GM23248 (cell line): ENCODE measurements around the gene UBE2G1. TPM values are rescaled to one million over a fixed set of nuclear protein-coding genes. Genes with fewer than 3 reads are reported as not detected.
A peak's percentile ranks its signal among the peaks of the same experiment; 100 is the strongest.

Experiments
- DNase-seq: peaks from one replicate; pipeline ENCODE4 v3.0.0-alpha.2; 2015
- H2AFZ ChIP-seq: fragments of 200-600 bp; sonication (generic); 2 replicates; pipeline ENCODE4 v1.6.1; 2016; ENCODE audit warnings: antibody characterized with exemption
- H3F3A ChIP-seq: fragments of 200-600 bp; sonication (generic); 2 replicates; pipeline ENCODE4 v1.6.1; 2016; ENCODE audit warnings: mild to moderate bottlenecking, antibody characterized with exemption, mixed run types; ENCODE audit not compliant: insufficient read depth
- H3K27ac ChIP-seq: fragments of 200-600 bp; sonication (generic); 2 replicates; pipeline ENCODE4 v1.5.1; 2016; ENCODE audit warnings: mild to moderate bottlenecking
- H3K27me3 ChIP-seq: fragments of 200-600 bp; sonication (generic); replicated peaks from 2 replicates; pipeline ENCODE4 v1.6.1; 2016; ENCODE audit warnings: mild to moderate bottlenecking; ENCODE audit not compliant: insufficient read depth
- H3K36me3 ChIP-seq: fragments of 200-600 bp; sonication (generic); 2 replicates; pipeline ENCODE4 v1.6.1; 2016; ENCODE audit warnings: low read depth, mild to moderate bottlenecking
- H3K4me1 ChIP-seq: fragments of 200-600 bp; sonication (generic); 2 replicates; pipeline ENCODE4 v1.6.1; 2016; ENCODE audit warnings: mild to moderate bottlenecking; ENCODE audit not compliant: insufficient read depth
- H3K4me2 ChIP-seq: fragments of 200-600 bp; sonication (generic); one replicate; pipeline ENCODE4 v1.6.1; 2016; ENCODE audit warnings: mild to moderate bottlenecking; ENCODE audit not compliant: unreplicated experiment
- H3K4me3 ChIP-seq: fragments of 200-600 bp; sonication (generic); 2 replicates; pipeline ENCODE4 v1.5.1; 2016; ENCODE audit warnings: mild to moderate bottlenecking
- H3K79me2 ChIP-seq: fragments of 200-600 bp; sonication (generic); 2 replicates; pipeline ENCODE4 v1.6.1; 2016; ENCODE audit warnings: mild to moderate bottlenecking; ENCODE audit not compliant: insufficient read depth
- H3K9ac ChIP-seq: fragments of 200-600 bp; sonication (generic); 2 replicates; pipeline ENCODE4 v1.6.1; 2016; ENCODE audit warnings: mild to moderate bottlenecking
- H3K9me2 ChIP-seq: fragments of 200-600 bp; sonication (generic); 2 replicates; pipeline ENCODE4 v1.6.1; 2016; ENCODE audit warnings: mixed run types, mild to moderate bottlenecking, moderate library complexity; ENCODE audit not compliant: insufficient read depth
- H3K9me3 ChIP-seq: fragments of 200-600 bp; sonication (generic); one replicate; pipeline ENCODE4 v1.6.1; 2017; ENCODE audit warnings: low read depth
- H4K20me1 ChIP-seq: fragments of 200-600 bp; sonication (generic); 2 replicates; pipeline ENCODE4 v1.6.0; 2016; ENCODE audit not compliant: insufficient read depth
- EZH2 ChIP-seq: fragments of 200-600 bp; sonication (generic); IDR thresholded peaks from 2 replicates; pipeline ENCODE4 v1.6.1; 2018; ENCODE audit warnings: antibody characterized with exemption, mild to moderate bottlenecking; ENCODE audit not compliant: insufficient read depth, poor library complexity, severe bottlenecking
- EZH2phosphoT487 ChIP-seq: fragments of 200-600 bp; sonication (generic); IDR thresholded peaks from 2 replicates; pipeline ENCODE4 v1.6.1; 2018; ENCODE audit warnings: antibody characterized with exemption, moderate library complexity, mild to moderate bottlenecking, low read depth; ENCODE audit not compliant: insufficient read depth
- WGBS, 2 experiments: methylation state at CpG; one replicate each; pipeline ENCODE4 v1.1.6; 2015 to 2017; ENCODE audit warnings: low lambda C conversion rate in 2 of 2, low coverage in 1 of 2; ENCODE audit errors: missing lambda C conversion rate in 2 of 2; 5-methylcytosine and 5-hydroxymethylcytosine counted together
- in situ Hi-C: fragments of 300-500 bp; cut with MboI; formaldehyde crosslinking; loops from 2 replicates; pipeline ENCODE4 v1.15.0; 2020
- polyA plus RNA-seq: library from polyadenylated mRNA; unstranded; fragments of >200 nt; fragmentation: Nextera tagmentation; extraction: Ambion mirVana; gene quantifications from 2 replicates; pipeline ENCODE4 v1.2.1, GENCODE V29; 2016
- total RNA-seq: library from RNA; depleted of rRNA; stranded (reverse); fragments of >200 nt; shearing (Covaris generic); gene quantifications from 2 replicates; pipeline ENCODE4 v1.2.3, GENCODE V29; 2014

UBE2G1 gene
- total and polyA plus RNA-seq, 2 experiments from 2014 or later, result 37.8 to 49.4 TPM

DNA sequence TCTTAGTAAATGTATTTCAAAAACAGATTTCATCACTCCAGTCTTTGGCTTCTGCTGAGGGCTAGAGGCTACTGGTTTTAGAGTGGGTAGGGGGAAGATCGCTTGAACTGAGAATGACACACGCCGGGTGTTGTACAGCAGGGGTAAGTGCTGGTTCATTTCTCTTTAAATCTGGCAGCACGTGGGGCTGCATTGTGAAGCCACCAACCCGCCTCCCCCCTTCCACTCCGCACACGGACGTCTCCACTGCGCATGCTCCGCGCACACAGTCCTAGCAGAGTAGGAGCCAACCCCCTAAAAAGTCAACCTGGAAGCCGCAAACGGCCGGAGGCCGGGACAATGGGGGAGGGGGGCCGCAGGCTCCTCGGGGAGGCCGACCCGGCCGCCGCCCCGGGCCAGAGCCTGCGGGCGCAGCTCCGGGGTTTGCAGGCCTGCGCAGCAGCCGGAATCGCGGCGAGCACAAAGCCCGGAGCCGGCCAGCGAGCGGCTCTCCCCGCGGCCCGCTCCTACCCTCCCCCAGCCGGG lies 1.3 kb downstream of the UBE2G1 start:
- peaks cover 58% of the 10 kb centered on the region for H3K79me2 ChIP-seq
- peaks cover 4% of the 10 kb centered on the region; the same call in 1 of the 2 replicates for H3F3A ChIP-seq
- H3K36me3 ChIP-seq, result no peaks in the 10 kb centered on the region
- H3K4me1 ChIP-seq, result 0 out of 2 replicates have a peak, but pooled peaks cover 3% of the 10 kb centered on the region
- H3K4me3 ChIP-seq, result peak overlapping the region; percentile 82
- H3K9me3 ChIP-seq, result no peaks in the 10 kb centered on the region
- H3K27ac ChIP-seq, result peak overlapping the region; percentile 77
- H3K9me2 ChIP-seq, result no peaks in the 10 kb centered on the region
- 0 to 1% methylated on average over 22 to 37 of the region's 38 CpGs for WGBS, 2 experiments
- H3K27me3 ChIP-seq, result no peaks in the 10 kb centered on the region
- H3K4me2 ChIP-seq, result peak overlapping the region; percentile 99
- peak overlapping the region; percentile 87 for H3K9ac ChIP-seq
- no peak for TF ChIP-seq EZH2
- no peak for TF ChIP-seq EZH2phosphoT487
- H4K20me1 ChIP-seq, result peaks cover 4% of the 10 kb centered on the region; the same call in 1 of the 2 replicates
- peak overlapping the region; percentile 62 for H2AFZ ChIP-seq
- in situ Hi-C loops, result no loop called here
- DNase-seq, result peak; percentile 96

DNA sequence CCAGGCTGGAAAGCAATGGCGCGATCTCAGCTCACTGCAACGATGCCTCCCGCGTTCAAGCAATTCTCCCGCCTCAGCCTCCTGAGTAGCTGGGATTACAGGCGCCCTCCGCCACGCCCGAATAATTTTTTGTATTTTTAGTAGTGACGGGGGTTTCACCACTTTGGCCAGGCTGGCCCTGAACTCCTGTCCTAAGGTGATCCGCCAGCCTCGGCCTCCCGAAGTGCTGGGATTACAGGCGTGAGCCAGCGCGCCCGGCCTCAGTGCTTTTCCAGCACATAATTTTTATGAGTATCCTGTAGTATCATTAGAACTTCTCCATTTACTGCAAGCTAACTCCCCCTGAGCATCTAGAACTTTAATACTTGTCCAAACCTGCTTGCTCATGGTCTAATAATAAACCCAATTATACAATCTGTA lies 1.8 kb downstream of the UBE2G1 start:
- Histone ChIP-seq H3K9me3 (no peaks in the 10 kb centered on the region), H3K9ac (peak overlapping the region; percentile 87), H3K36me3 (no peaks in the 10 kb centered on the region), H3K4me2 (peak overlapping the region; percentile 99), H3K4me1 (0 out of 2 replicates have a peak, but pooled peaks cover 3% of the 10 kb centered on the region), H3K27ac (peak overlapping the region; percentile 77), H3K9me2 (no peaks in the 10 kb centered on the region), H4K20me1 (peaks cover 4% of the 10 kb centered on the region; the same call in 1 of the 2 replicates), H2AFZ (peak overlapping the region; percentile 62), H3K79me2 (peaks cover 63% of the 10 kb centered on the region), H3K4me3 (peak overlapping the region; percentile 82), H3K27me3 (no peaks in the 10 kb centered on the region), H3F3A (peaks cover 4% of the 10 kb centered on the region; the same call in 1 of the 2 replicates)
- 55 to 56% methylated on average over 18 of the region's 18 CpGs for WGBS, 2 experiments
- no peak for DNase-seq
- TF ChIP-seq EZH2phosphoT487 (no peak), EZH2 (no peak)
- in situ Hi-C loops, result no loop called here

DNA sequence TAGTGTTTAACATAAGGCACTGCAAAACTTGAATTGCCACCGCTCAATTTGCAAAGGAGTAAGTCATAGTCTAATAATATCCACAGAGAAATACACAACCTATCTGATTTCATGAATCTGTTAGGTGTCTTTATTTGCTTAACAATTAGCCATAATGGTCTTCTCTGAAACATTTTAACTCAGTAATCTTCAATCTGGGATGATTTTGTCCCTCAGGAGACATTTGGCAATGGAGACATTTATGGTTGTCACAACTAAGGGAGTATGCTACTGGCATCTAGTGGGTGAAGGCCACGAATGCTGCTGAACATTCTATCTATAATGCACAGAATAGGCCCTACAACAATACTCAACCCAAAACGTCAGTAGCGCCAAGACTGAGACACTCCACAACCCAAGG lies 4.3 kb downstream of the UBE2G1 start:
- no peak overlapping the region for H3K4me3 ChIP-seq
- peak; percentile 32 for DNase-seq

DNA sequence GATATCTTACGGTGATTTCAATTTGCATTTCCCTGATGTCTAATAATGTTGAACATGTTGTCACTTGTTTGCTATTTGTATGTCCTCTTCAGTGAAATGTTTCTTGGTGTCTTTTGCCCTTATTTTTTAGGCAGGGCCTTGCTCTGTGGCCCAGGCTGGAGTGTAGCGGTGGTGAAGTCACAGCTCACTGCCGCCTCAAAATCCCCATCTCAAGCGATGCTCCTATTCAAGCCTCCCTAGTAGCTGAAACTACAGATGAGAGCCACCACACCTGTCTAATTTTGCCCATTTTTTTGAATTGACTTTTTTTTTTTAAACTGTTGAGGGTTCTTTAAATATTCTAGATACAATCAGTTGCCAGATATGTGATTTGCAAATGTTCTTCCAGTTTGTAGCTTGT lies 8.3 kb downstream of the UBE2G1 start:
- in situ Hi-C loops, result no loop called here

More for the DNA sequence above, 4.3 kb downstream of the UBE2G1 start:
- Histone ChIP-seq H3K36me3 (no peaks in the 10 kb centered on the region), H3K9me2 (no peaks in the 10 kb centered on the region), H3K79me2 (peaks cover 88% of the 10 kb centered on the region), H3K27me3 (no peaks in the 10 kb centered on the region), H3F3A (peaks cover 4% of the 10 kb centered on the region; the same call in 1 of the 2 replicates), H3K9me3 (no peaks in the 10 kb centered on the region), H3K4me2 (no peak overlapping the region), H4K20me1 (peaks cover 4% of the 10 kb centered on the region; the same call in 1 of the 2 replicates), H3K4me1 (0 out of 2 replicates have a peak, but pooled peaks cover 3% of the 10 kb centered on the region), H3K9ac (no peak overlapping the region), H2AFZ (no peak overlapping the region), H3K27ac (0 out of 2 replicates have a peak overlapping the region, but pooled peaks have one; percentile 1)
- no peak for TF ChIP-seq EZH2
- no peak for TF ChIP-seq EZH2phosphoT487
- WGBS, 2 experiments, result 57 to 63% methylated on average over 4 of the region's 4 CpGs
- in situ Hi-C loops, result no loop called here

More for the DNA sequence above, 8.3 kb downstream of the UBE2G1 start:
- H4K20me1 ChIP-seq, result peaks cover 3% of the 10 kb centered on the region; the same call in 1 of the 2 replicates
- no peak overlapping the region for H3K4me3 ChIP-seq
- H3K9me3 ChIP-seq, result no peaks in the 10 kb centered on the region
- DNase-seq, result no peak
- H3K27me3 ChIP-seq, result no peaks in the 10 kb centered on the region
- H3K4me1 ChIP-seq, result no peaks in the 10 kb centered on the region
- H2AFZ ChIP-seq, result no peak overlapping the region
- H3K4me2 ChIP-seq, result no peak overlapping the region
- no peaks in the 10 kb centered on the region for H3K9me2 ChIP-seq
- 97 to 100% methylated on average over 4 of the region's 4 CpGs for WGBS, 2 experiments
- no peaks in the 10 kb centered on the region for H3K36me3 ChIP-seq
- no peaks in the 10 kb centered on the region for H3F3A ChIP-seq
- peaks cover 100% of the 10 kb centered on the region for H3K79me2 ChIP-seq
- no peak overlapping the region for H3K9ac ChIP-seq
- H3K27ac ChIP-seq, result no peak overlapping the region
- no peak for TF ChIP-seq EZH2phosphoT487
- TF ChIP-seq EZH2, result no peak
